CMK (cell line): Measurements from ENCODE around the gene FAM53A.

Experiments
- DNase-seq: peaks from one replicate; pipeline ENCODE4 v3.0.0-alpha.2; 2010; ENCODE audit warnings: low read depth

FAM53A gene

GRCh38 chr4:1603413-1604135, 80.5 kb downstream of the FAM53A start:
- DNase-seq: no peak

- no peak for DNase-seq
Measured at GRCh38 chr4:1602655-1603412, 81.3 kb downstream of the FAM53A start.

GRCh38 chr4:1601852-1602654, 82.1 kb downstream of the FAM53A start:
- no peak for DNase-seq

- DNase-seq: no peak
Measured at GRCh38 chr4:1601533-1601835, 82.6 kb downstream of the FAM53A start.

GRCh38 chr4:1600811-1601532, 83.1 kb downstream of the FAM53A start:
- DNase-seq: no peak

- no peak for DNase-seq
Measured at GRCh38 chr4:1600211-1600780, 83.8 kb downstream of the FAM53A start.

- DNase-seq: no peak
Measured at GRCh38 chr4:1599491-1600210, 84.5 kb downstream of the FAM53A start.

- DNase-seq: no peak
Measured at GRCh38 chr4:1599026-1599481, 85.1 kb downstream of the FAM53A start.

- no peak for DNase-seq
Measured at GRCh38 chr4:1598206-1599025, 85.7 kb downstream of the FAM53A start.

GRCh38 chr4:1597021-1597931, 86.8 kb downstream of the FAM53A start:
- DNase-seq: no peak

- DNase-seq: no peak
Measured at GRCh38 chr4:1596393-1596792, 87.7 kb downstream of the FAM53A start.

- DNase-seq: no peak
Measured at GRCh38 chr4:1595789-1596325, 88.3 kb downstream of the FAM53A start.

- no peak for DNase-seq
Measured at GRCh38 chr4:1594871-1595788, 89.0 kb downstream of the FAM53A start.

- no peak for DNase-seq
Measured at GRCh38 chr4:1593881-1594345, 90.2 kb downstream of the FAM53A start.

- no peak for DNase-seq
Measured at GRCh38 chr4:1593458-1593857, 90.7 kb downstream of the FAM53A start.

GRCh38 chr4:1592709-1593417, 91.2 kb downstream of the FAM53A start:
- no peak for DNase-seq
